T47D (cell line): ENCODE measurements around the gene LIN7A.

Experiments
- DNase-seq, 2 experiments: peaks; one replicate each; pipeline versions ENCODE4 v3.0.0 to v3.0.0-alpha.2; 2011 to 2012; ENCODE audit warnings: low read depth in 1 of 2, low spot score in 1 of 2
- JUND ChIP-seq: IDR thresholded peaks from 2 replicates; pipeline ENCODE4 v1.6.1; 2012; ENCODE audit warnings: low read depth
- in situ Hi-C: cut with HindIII; loops from 2 replicates; pipeline ENCODE4 v1.10.0; 2016; ENCODE audit warnings: low sequenced_read_pairs, low pct_unique_long_range_greater_than_20kb

Gene LIN7A

DNA sequence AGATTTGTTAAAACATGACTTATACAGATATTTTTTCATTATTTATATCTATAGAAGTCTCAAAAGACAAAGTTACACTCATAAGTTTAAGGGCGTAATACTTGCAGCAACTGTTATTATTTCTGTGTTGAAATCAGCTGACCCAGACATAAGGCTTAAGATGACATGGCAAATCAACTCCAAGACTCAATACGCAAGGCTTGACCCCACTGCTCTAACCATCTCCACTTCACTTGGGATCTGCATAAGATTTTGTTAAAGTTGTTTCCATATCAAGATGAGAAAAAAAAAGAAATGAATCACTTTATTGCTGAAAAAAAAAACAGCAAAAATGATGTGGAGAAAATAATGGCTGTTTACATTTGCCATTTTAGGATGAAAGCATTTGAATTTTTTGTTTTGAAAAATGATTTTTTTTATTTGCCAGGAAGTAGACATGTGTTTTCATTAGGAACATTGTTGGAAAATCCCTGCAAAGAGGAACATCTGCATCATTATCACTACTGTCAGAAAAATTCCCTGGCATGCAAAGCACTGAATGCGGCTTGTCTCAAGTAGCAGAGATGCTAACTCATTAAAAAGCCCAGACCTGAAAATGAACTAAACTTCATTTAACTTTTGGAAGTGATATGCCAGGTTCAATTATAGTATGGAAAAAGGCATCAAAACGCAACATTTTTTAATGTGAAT lies 73.5 kb downstream of the LIN7A start:
- in situ Hi-C loops = no loop called here
- no peak for TF ChIP-seq JUND
- no peak for DNase-seq

DNA sequence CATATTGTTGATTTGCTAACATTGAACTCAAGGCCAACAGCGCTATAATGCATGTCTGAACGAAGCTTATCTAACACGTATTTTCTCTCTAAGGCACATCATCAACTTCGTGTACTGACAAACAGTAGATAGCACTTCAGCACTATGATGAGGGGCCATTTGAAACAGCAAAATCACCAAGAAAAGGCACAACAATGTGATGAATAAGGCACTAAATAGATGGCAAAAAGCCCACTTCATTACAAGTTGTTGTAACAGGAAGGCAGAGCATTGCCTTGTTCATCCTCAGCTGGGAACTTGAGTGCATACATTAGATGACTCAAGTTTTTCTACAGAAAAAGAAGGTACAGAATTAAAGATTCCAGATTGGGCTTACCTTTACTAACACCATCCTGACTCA lies 75.2 kb downstream of the LIN7A start:
- no peak for TF ChIP-seq JUND
- no peak for DNase-seq
- in situ Hi-C loops = no loop called here

DNA sequence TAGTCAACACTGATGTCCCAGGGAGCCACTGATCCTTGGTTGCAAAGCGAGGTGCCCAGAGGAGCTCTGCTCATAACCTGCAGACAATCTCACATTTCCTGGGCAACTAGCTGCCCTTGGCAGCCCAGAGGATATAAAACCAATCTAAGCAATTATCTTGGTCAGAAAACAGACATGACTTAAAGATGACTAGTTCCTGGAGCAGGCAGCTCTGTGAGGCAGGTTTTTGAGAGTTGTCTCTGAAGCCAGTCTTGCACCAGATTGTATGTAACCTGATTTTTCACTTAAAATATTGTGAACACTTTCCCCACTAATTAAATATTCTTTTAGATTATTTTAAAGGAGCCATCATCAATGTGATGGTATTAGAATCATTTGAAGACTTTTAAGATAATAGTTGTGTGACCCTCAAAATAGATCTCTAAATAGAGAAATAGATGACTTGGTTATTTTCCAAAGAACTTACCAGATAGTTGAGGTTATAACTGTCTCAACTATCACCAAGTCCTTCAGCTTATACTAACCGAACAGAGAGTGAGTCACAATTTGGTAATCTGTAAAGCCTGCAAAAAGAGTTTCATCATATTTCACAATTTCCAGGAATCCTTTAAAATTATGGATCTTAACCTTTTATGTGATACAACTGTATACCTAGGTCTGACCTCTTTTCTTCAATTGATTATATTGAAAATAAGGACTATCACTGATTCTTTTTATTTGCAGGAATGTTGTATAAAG lies 75.9 kb downstream of the LIN7A start:
- TF ChIP-seq JUND = no peak
- no peak for DNase-seq
- in situ Hi-C loops = no loop called here

DNA sequence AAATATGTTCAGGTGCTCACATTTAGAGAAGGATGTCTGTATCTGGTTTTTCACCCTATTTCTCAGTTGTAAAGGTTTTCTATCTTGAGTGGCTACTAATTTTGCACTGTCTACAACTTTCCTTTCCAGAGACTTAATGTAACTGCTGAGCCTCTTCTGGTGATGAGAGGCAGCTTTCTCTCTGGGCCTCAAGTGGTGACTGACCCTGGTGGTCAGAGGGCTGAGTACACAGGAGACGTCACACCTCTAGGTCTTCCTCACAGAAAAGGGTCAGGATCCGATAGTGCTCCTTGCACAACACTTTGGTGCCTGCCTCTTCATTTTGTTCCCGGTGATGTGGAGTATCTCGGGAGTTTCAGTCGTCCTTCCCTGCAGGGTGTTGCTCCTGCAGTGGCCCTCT lies 76.8 kb downstream of the LIN7A start:
- DNase-seq = no peak
- in situ Hi-C loops = no loop called here
- no peak for TF ChIP-seq JUND

DNA sequence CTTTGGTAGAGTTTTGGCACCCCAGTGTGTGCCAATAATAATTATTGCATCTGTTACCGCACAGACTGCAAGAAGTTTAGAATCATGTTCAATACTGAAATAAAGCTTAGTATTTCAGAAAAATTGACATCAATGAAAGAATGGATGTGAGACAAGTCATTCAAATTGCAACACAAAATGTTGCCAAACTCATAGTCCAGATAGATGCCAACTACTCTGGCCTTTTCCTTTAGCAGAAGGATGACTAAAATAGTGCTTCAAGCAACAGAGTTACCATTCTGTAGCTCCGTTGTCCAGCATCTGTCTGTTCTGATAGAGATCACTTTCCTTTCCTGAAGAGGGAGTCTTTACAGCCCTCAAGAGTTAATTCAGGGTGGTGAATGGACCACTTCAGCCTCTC lies 77.5 kb downstream of the LIN7A start:
- no peak for DNase-seq
- no peak for TF ChIP-seq JUND
- in situ Hi-C loops = no loop called here

DNA sequence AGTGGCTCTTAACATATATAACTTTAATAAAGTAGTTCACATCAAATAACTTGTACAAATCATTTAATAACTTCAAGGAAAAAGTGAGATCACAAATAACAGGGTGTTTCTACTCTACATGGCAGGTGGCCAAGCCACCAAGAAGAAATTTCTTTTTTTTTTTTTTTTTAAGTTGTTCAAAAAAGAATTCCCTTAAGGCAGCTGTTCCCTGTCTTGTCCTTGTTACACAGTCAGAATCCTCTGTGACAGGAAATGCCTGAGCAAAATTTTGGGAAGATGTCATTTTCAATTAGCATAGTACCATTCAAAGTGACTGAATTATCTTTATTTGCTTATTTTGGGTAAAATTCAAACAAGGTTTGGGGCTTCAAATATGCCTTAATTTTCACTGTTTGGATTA lies 79.4 kb downstream of the LIN7A start:
- TF ChIP-seq JUND = no peak
- in situ Hi-C loops = no loop called here
- no peak for DNase-seq

DNA sequence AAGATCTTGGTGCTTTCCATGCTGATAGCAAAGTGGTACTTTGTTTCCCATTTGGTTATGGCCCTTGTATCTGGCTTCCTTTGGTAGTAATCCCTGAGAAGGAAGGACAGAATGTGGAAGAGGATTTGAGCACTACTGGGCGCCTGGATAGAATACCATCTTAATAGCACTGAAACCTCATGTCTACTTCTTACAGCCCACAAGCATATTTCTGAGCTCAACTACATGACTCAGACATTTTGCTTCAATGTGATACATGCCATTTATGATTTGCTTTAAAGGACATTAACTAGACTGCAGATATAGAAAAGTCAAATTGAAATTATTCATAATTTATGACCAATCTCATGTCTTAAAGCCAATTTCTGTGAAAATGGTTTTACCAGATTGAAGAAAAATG lies 80.4 kb downstream of the LIN7A start:
- no peak for DNase-seq
- in situ Hi-C loops = no loop called here
- TF ChIP-seq JUND = no peak

DNA sequence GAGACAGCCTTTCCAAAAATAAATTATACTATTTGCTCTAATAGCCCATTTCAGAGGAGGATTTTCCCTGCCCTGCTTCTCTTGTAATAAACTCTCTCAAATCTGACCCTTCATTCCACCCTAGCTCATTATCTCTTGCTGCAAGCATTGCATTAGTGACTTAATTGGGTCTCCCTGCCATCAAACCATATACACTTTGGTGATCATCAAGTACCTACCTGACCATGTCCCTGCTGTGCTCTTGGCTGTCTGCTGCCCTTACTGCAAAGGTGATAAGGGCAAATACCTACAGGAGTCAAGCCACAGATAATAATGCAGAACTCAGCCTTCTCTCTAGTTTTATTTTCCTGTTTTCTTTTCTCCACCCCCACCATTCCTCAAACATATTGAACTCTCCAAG lies 88.4 kb downstream of the LIN7A start:
- in situ Hi-C loops = no loop called here
- TF ChIP-seq JUND = no peak
- no peak for DNase-seq

DNA sequence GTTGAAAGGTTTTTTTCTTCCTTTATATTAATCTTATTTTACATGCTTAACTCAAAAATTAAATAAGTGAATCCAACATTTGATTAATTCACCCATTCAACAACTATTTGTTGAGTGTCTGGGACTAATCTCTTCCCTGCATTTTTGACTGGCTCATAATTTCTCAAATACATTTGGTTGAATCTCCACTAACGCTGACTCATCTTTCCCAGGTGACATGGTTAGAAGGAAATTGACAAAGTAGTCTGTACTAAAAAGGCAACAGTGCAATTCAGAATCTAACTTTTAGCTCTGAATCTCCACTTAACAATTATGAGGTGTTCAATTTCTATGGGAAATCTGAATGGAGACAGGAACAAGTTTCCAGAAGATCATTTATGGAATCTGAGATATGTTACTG lies 88.9 kb downstream of the LIN7A start:
- TF ChIP-seq JUND = no peak
- in situ Hi-C loops = no loop called here
- DNase-seq = no peak

DNA sequence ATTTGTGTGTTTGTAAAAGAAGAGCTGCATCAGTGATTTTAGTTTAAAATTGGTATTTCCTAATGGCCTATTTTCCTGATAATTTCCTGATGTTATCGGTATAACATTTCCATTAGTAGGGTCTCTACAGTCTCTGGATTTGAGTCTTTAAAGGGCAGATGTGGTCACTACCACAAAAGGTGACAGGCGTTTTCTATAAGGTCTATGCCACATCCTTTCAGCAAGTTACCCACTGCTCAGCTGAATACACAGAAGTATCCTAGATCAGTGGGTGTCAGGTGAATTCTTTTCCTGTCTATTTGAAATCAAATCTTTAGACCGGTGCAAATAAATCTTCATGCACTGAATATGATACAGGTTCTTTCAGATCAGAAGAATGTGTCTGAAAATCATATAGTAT lies 90.2 kb downstream of the LIN7A start:
- in situ Hi-C loops = no loop called here
- no peak for DNase-seq
- TF ChIP-seq JUND = no peak

DNA sequence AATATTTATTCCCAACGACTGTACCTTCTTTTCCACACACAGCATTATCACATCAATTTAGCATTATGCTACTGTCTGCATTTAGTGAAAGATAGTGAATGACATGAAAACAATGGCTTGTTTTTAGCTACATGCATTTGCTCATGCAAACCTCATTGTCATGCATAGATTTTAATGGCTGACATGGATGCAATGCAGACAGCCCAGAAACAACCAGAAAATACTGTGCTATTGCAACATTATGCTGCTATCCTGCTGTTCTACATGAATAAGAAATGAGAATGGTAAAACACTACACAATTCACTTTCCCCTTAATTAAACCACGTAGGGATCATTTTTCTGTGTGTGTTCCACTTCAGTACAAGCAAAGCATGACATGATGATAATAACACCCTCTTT lies 90.8 kb downstream of the LIN7A start:
- DNase-seq = no peak
- in situ Hi-C loops = no loop called here
- no peak for TF ChIP-seq JUND

DNA sequence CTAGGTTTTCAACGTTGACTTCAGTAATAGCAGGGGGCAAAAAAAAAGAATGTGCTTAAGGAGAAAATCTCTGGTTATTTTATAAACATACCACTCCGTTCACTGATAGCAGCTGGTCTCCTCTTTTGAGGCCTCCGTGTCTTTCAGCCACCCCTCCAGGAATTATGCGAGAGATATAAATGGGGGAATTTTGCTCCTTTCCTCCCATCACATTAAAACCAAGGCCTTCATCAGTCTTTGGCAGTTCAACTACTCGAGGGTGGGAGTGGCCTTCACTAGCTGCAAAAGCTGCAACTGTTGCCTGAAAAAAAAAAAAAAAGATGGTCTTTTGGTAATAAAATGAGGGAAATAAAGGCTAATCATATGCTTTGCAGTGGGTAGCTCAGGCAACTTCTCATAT lies 92.1 kb downstream of the LIN7A start:
- TF ChIP-seq JUND = no peak
- in situ Hi-C loops = no loop called here
- DNase-seq = no peak

DNA sequence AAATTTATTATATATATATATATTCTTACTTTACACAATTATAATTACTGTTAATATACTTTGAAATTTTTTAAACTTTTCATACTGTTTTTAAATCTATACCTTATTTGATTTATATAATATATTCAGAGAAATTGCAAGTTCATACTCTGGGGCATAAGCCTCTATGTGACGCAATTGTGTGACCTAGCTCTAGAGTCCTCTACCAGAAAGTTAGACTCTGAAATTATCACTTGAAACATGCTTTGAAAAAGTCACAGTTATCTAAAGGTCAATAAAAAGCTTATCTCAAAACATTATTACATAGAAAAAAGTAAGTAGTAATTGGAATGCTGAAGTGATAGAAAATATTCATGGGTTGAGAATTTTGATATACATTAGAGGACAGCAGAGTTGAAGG lies 93.8 kb downstream of the LIN7A start:
- no peak for DNase-seq
- in situ Hi-C loops = no loop called here

DNA sequence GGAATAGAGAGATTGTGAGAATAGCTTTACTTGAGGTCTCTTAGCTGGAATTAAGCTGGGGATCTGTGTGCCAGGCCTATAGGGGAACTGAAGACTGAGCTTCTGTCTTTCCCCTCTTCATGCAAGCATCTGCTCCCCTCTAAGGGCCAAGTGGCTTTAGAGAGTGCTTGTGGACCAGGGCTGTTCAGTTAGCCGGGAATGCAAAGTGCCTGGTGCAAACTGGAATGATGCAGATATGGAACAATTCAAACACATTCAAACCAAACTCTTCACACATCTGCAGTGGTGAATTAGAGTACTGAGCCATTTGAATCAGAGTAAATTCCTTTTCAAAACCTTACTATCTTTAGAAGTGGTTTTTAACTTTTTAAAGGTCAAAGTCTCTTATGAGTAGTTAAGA lies 99.0 kb downstream of the LIN7A start:
- in situ Hi-C loops = no loop called here
- no peak for DNase-seq
- TF ChIP-seq JUND = no peak

More for the DNA sequence above, 93.8 kb downstream of the LIN7A start:
- TF ChIP-seq JUND = no peak
